PC-9 (cell line): Measurements from ENCODE around the gene ABHD18. TPM values are rescaled to one million over a fixed set of nuclear protein-coding genes. Genes with fewer than 3 reads are reported as not detected.

Experiments
- BruUV-seq: library from RNA; stranded (reverse); fragments of 400-500 nt; replicated peaks from 2 replicates; lab custom pipeline; 2021; lab: Mats Ljungman, UMichigan
- CTCF ChIA-PET: fragments of 300-600 bp; sonication (Branson Sonifier 250); formaldehyde crosslinking; loops from one replicate; lab custom pipeline; 2022; ENCODE audit warnings: antibody characterized with exemption; lab: Charles Lee
- POLR2A ChIA-PET: fragments of 300-600 bp; sonication (Branson Sonifier 250); formaldehyde crosslinking; loops from one replicate; lab custom pipeline; 2022; ENCODE audit warnings: antibody characterized with exemption; ENCODE audit not compliant: unreplicated experiment; lab: Charles Lee
- DNase-seq, 2 experiments: peaks; one replicate each; pipeline versions ENCODE4 v3.0.0 to v3.0.0-alpha.2; 2015 to 2022; ENCODE audit warnings: mixed read lengths in 1 of 2
- H2AFZ ChIP-seq: fragments of 200-600 bp; sonication (generic); 2 replicates; pipeline ENCODE4 v1.8.1; 2017; ENCODE audit warnings: antibody characterized with exemption
- H3F3A ChIP-seq: fragments of 200-600 bp; sonication (generic); 2 replicates; pipeline ENCODE4 v1.8.1; 2017; ENCODE audit warnings: antibody characterized with exemption, mild to moderate bottlenecking, low read depth; ENCODE audit not compliant: insufficient read depth
- H3K27ac ChIP-seq: fragments of 200-600 bp; sonication (generic); 2 replicates; pipeline ENCODE4 v1.6.1; 2016; ENCODE audit warnings: mixed run types
- H3K27me3 ChIP-seq: fragments of 200-600 bp; sonication (generic); 2 replicates; pipeline ENCODE4 v1.6.1; 2016; ENCODE audit warnings: low read depth, mixed run types; ENCODE audit not compliant: insufficient read depth
- H3K36me3 ChIP-seq: fragments of 200-600 bp; sonication (generic); 2 replicates; pipeline ENCODE4 v1.6.1; 2016; ENCODE audit warnings: low read depth, mixed run types
- H3K4me1 ChIP-seq: fragments of 200-600 bp; sonication (generic); replicated peaks from 2 replicates; pipeline ENCODE4 v1.6.1; 2016; ENCODE audit warnings: mixed run types; ENCODE audit not compliant: insufficient read depth
- H3K4me2 ChIP-seq: fragments of 200-600 bp; sonication (generic); 2 replicates; pipeline ENCODE4 v1.6.1; 2017; ENCODE audit warnings: mixed run types
- H3K4me3 ChIP-seq: fragments of 200-600 bp; sonication (generic); 2 replicates; pipeline ENCODE4 v1.6.1; 2016; ENCODE audit warnings: mixed run types
- H3K79me2 ChIP-seq: fragments of 200-600 bp; sonication (generic); 2 replicates; pipeline ENCODE4 v1.6.1; 2017; ENCODE audit warnings: low read depth, mixed run types
- H3K9me2 ChIP-seq: fragments of 200-600 bp; sonication (generic); 2 replicates; pipeline ENCODE4 v1.8.1; 2017; ENCODE audit warnings: mild to moderate bottlenecking; ENCODE audit not compliant: insufficient read depth
- H3K9me3 ChIP-seq: fragments of 200-600 bp; sonication (generic); 2 replicates; pipeline ENCODE4 v1.8.1; 2016; ENCODE audit warnings: low read depth; ENCODE audit not compliant: insufficient read depth
- H4K20me1 ChIP-seq: fragments of 200-600 bp; sonication (generic); 2 replicates; pipeline ENCODE4 v1.8.1; 2017; ENCODE audit not compliant: insufficient read depth
- CTCF ChIP-seq: fragments of 200-600 bp; sonication (generic); conservative IDR thresholded peaks from 2 replicates; pipeline ENCODE4 v1.6.1; 2017; ENCODE audit warnings: mixed run types, antibody characterized with exemption, mild to moderate bottlenecking, moderate library complexity
- EZH2 ChIP-seq: fragments of 200-600 bp; sonication (generic); IDR thresholded peaks from 2 replicates; pipeline ENCODE4 v1.8.0; 2017; ENCODE audit warnings: antibody characterized with exemption, low read depth
- intact Hi-C: fragments of 100-400 bp; cut with micrococcal nuclease; formaldehyde crosslinking; loops from one replicate; pipeline ENCODE4 v1.10.0; 2022; ENCODE audit not compliant: unreplicated experiment
- total RNA-seq: library from RNA; stranded (reverse); gene quantifications from 2 replicates; pipeline ENCODE4 v1.2.3, GENCODE V29; 2021

ABHD18 gene
- total RNA-seq, 1 experiment from 2014 or later: 12.4 TPM

GRCh38 chr4:128056396-128056795 is 91.2 kb downstream of the ABHD18 start:
- Histone ChIP-seq H3K4me1 (peaks cover 4% of the 10 kb centered on the region; the same call in 1 of the 2 replicates), H3F3A (no peaks in the 10 kb centered on the region), H3K4me3 (no peak overlapping the region), H3K36me3 (no peaks in the 10 kb centered on the region), H3K4me2 (no peak overlapping the region), H3K9me2 (no peaks in the 10 kb centered on the region), H3K27me3 (no peaks in the 10 kb centered on the region), H4K20me1 (no peaks in the 10 kb centered on the region), H2AFZ (no peak overlapping the region), H3K9me3 (no peaks in the 10 kb centered on the region), H3K27ac (no peak overlapping the region), H3K79me2 (no peaks in the 10 kb centered on the region)
- intact Hi-C loops: loop anchor here (10.0 kb wide), 1 partner anchor 452 kb away; no protein-coding TSS in a partner anchor
- DNase-seq: no peak
- CTCF ChIA-PET: interaction anchor here (0.6 to 0.7 kb wide), 2 partner anchors 24 to 89 kb away, joined by 3 read pairs; no protein-coding TSS in a partner anchor
- POLR2A ChIA-PET: no interaction called here
- TF ChIP-seq CTCF: no peak
- no peak for TF ChIP-seq EZH2
- no TSS peak for BruUV-seq

- Histone ChIP-seq H3K4me3 (peak overlapping the region; percentile 88), H3F3A (no peaks in the 10 kb centered on the region), H3K9me3 (no peaks in the 10 kb centered on the region), H2AFZ (peak overlapping the region; percentile 80), H3K79me2 (peaks cover 21% of the 10 kb centered on the region), H3K9me2 (no peaks in the 10 kb centered on the region), H3K4me1 (peaks cover 4% of the 10 kb centered on the region; the same call in 1 of the 2 replicates), H3K27ac (peak overlapping the region; percentile 93), H3K36me3 (no peaks in the 10 kb centered on the region), H3K4me2 (peak overlapping the region; percentile 73), H3K27me3 (no peaks in the 10 kb centered on the region), H4K20me1 (no peaks in the 10 kb centered on the region)
- TF ChIP-seq CTCF: no peak
- no peak for TF ChIP-seq EZH2
- intact Hi-C loops: loop anchor here (2.0 to 10.0 kb wide), 6 partner anchors 95 to 755 kb away; partner anchors contain the start of genes ABHD18, HSPA4L, MFSD8 and PLK4
- ChIA-PET POLR2A (interaction anchor here (0.6 kb wide), 1 partner anchor 109 kb away, joined by 5 read pairs; no protein-coding TSS in a partner anchor), CTCF (interaction anchor here (0.6 kb wide), 1 partner anchor 95 kb away, joined by 5 read pairs; the partner anchor contains the start of genes ABHD18 and MFSD8)
- no TSS peak for BruUV-seq
- no peak for DNase-seq
These were observed 95.0 kb downstream of the ABHD18 start for GRCh38 chr4:128060121-128060698.

GRCh38 chr4:128060699-128061565 is 95.7 kb downstream of the ABHD18 start, which contains the start of gene LARP1B:
Gene LARP1B (plus strand): TSS chr4:128061312. CDS start chr4:128074952, 13,640 bp downstream.
- Histone ChIP-seq H3F3A (no peaks in the 10 kb centered on the region), H3K27ac (peak within 1 kb of the TSS; percentile 93), H3K4me3 (peak within 1 kb of the TSS; percentile 88), H3K79me2 (peaks cover 24% of the 10 kb centered on the region), H3K27me3 (no peaks in the 10 kb centered on the region), H3K4me2 (peak within 1 kb of the TSS; percentile 76), H3K4me1 (peaks cover 4% of the 10 kb centered on the region; the same call in 1 of the 2 replicates), H3K36me3 (no peaks in the 10 kb centered on the region), H3K9me2 (no peaks in the 10 kb centered on the region), H3K9me3 (no peaks in the 10 kb centered on the region), H2AFZ (peak within 1 kb of the TSS; percentile 80), H4K20me1 (no peaks in the 10 kb centered on the region)
- no peak for TF ChIP-seq CTCF
- no peak for TF ChIP-seq EZH2
- intact Hi-C loops: loop anchor here (1.0 to 10.0 kb wide), 8 partner anchors 96 to 754 kb away; partner anchors contain the start of genes ABHD18, HSPA4L, MFSD8 and PGRMC2
- BruUV-seq: TSS peak; percentile 94
- ChIA-PET CTCF (interaction anchor here (0.6 kb wide), 1 partner anchor 96 kb away, joined by 5 read pairs; the partner anchor contains the start of genes ABHD18 and MFSD8), POLR2A (interaction anchor here (0.6 to 1.1 kb wide), 7 partner anchors 62 to 435 kb away, joined by 3 to 12 read pairs (median 4); partner anchors contain the start of genes ABHD18 and MFSD8)
- DNase-seq: peak; percentile 82 to 98
